DOHH2 (cell line): ENCODE data around the gene FERMT1.

Experiments
- H3F3A ChIP-seq: fragments of 200-600 bp; sonication (generic), shearing (Covaris generic); 2 replicates; pipeline ENCODE4 v1.6.0; 2016; ENCODE audit warnings: antibody characterized with exemption, mild to moderate bottlenecking; ENCODE audit not compliant: control insufficient read depth, insufficient read depth
- H3K27ac ChIP-seq: fragments of 200-600 bp; sonication (generic); 2 replicates; pipeline ENCODE4 v1.5.1; 2014; ENCODE audit warnings: low read depth, mild to moderate bottlenecking, low read length, moderate library complexity
- H3K27me3 ChIP-seq: fragments of 200-600 bp; sonication (generic); 2 replicates; pipeline ENCODE4 v1.6.1; 2014; ENCODE audit warnings: mild to moderate bottlenecking, low read length, mixed read lengths; ENCODE audit not compliant: control insufficient read depth
- H3K36me3 ChIP-seq: fragments of 200-600 bp; sonication (generic); 2 replicates; pipeline ENCODE4 v1.6.1; 2014; ENCODE audit warnings: mild to moderate bottlenecking, low read length, moderate library complexity, mixed read lengths; ENCODE audit not compliant: control insufficient read depth
- H3K4me1 ChIP-seq: fragments of 200-600 bp; sonication (generic); 2 replicates; pipeline ENCODE4 v1.6.1; 2014; ENCODE audit warnings: mild to moderate bottlenecking, low read length, mixed read lengths; ENCODE audit not compliant: control insufficient read depth
- H3K4me2 ChIP-seq: fragments of 200-600 bp; sonication (generic); 2 replicates; pipeline ENCODE4 v1.6.0; 2014; ENCODE audit warnings: mild to moderate bottlenecking, low read length, moderate library complexity
- H3K4me3 ChIP-seq: fragments of 200-600 bp; sonication (generic); 2 replicates; pipeline ENCODE4 v1.5.1; 2014; ENCODE audit warnings: mild to moderate bottlenecking, low read length, mixed read lengths
- H3K79me2 ChIP-seq: fragments of 200-600 bp; sonication (generic); 2 replicates; pipeline ENCODE4 v1.6.1; 2014; ENCODE audit warnings: mild to moderate bottlenecking, low read length, mixed read lengths; ENCODE audit not compliant: control insufficient read depth
- H3K9me2 ChIP-seq: fragments of 200-600 bp; sonication (generic); replicated peaks from 2 replicates; pipeline ENCODE4 v1.6.1; 2014; ENCODE audit warnings: mild to moderate bottlenecking, low read length, mixed read lengths; ENCODE audit not compliant: control insufficient read depth
- H3K9me3 ChIP-seq: fragments of 200-600 bp; sonication (generic); 2 replicates; pipeline ENCODE4 v1.6.1; 2014; ENCODE audit warnings: antibody characterized with exemption, low read length, mixed read lengths; ENCODE audit not compliant: control insufficient read depth, insufficient read depth
- H4K20me1 ChIP-seq: fragments of 200-600 bp; sonication (generic); 2 replicates; pipeline ENCODE4 v1.6.0; 2014; ENCODE audit warnings: low read depth, mild to moderate bottlenecking, antibody characterized with exemption, low read length, moderate library complexity; ENCODE audit not compliant: control insufficient read depth, insufficient read depth
- CTCF ChIP-seq: fragments of 200-600 bp; sonication (generic); IDR thresholded peaks from one replicate; pipeline ENCODE4 v1.5.1; 2014; ENCODE audit warnings: antibody characterized with exemption, mild to moderate bottlenecking, low read depth, low read length; ENCODE audit not compliant: poor library complexity, severe bottlenecking
- EZH2phosphoT487 ChIP-seq: fragments of 200-600 bp; sonication (generic); IDR thresholded peaks from 2 replicates; pipeline ENCODE4 v1.6.1; 2017; ENCODE audit warnings: borderline replicate concordance, mild to moderate bottlenecking, antibody characterized with exemption, low read length, moderate library complexity, mixed read lengths

Gene FERMT1

GRCh38 chr20:6028818-6029217, 94.0 kb downstream of the FERMT1 start:
- TF ChIP-seq CTCF (no peak), EZH2phosphoT487 (no peak)
- H4K20me1 ChIP-seq: no peaks in the 10 kb centered on the region; the same call in 1 of the 2 replicates
- no peaks in the 10 kb centered on the region for H3K27me3 ChIP-seq
- H3K9me3 ChIP-seq: no peaks in the 10 kb centered on the region
- no peaks in the 10 kb centered on the region for H3F3A ChIP-seq
- H3K79me2 ChIP-seq: peaks cover 16% of the 10 kb centered on the region
- 0 out of 2 replicates have a peak, but pooled peaks cover 3% of the 10 kb centered on the region for H3K4me1 ChIP-seq
- no peak overlapping the region for H3K4me2 ChIP-seq
- H3K27ac ChIP-seq: no peak overlapping the region
- peaks cover 58% of the 10 kb centered on the region for H3K36me3 ChIP-seq
- H3K4me3 ChIP-seq: no peak overlapping the region
- no peaks in the 10 kb centered on the region for H3K9me2 ChIP-seq

- H3K4me3 ChIP-seq: no peak overlapping the region
- H3K79me2 ChIP-seq: peaks cover 30% of the 10 kb centered on the region
- H3K27me3 ChIP-seq: no peaks in the 10 kb centered on the region
- no peak overlapping the region for H3K27ac ChIP-seq
- no peak for TF ChIP-seq CTCF
- TF ChIP-seq EZH2phosphoT487: no peak
- peaks cover 67% of the 10 kb centered on the region for H3K36me3 ChIP-seq
- no peaks in the 10 kb centered on the region; the same call in 1 of the 2 replicates for H4K20me1 ChIP-seq
- H3K4me1 ChIP-seq: 0 out of 2 replicates have a peak, but pooled peaks cover 3% of the 10 kb centered on the region
- no peaks in the 10 kb centered on the region for H3K9me3 ChIP-seq
- no peak overlapping the region for H3K4me2 ChIP-seq
- no peaks in the 10 kb centered on the region for H3K9me2 ChIP-seq
- no peaks in the 10 kb centered on the region for H3F3A ChIP-seq
These were observed 96.8 kb downstream of the FERMT1 start for GRCh38 chr20:6026051-6026450.
